Tibial nerve (tissue), 4 donors: ENCODE measurements around the gene THAP12.

Source experiments
- CTCF ChIP-seq, 5 experiments: fragments of 200-600 bp in 3 of 5; fragments of 450-650 bp in 2 of 5; sonication (generic) in 3 of 5; IDR thresholded peaks; one replicate each; pipeline ENCODE4 v1.5.1; 2016 to 2019; ENCODE audit warnings: antibody characterized with exemption in 5 of 5, mild to moderate bottlenecking in 3 of 5, moderate library complexity in 2 of 5
- EP300 ChIP-seq, 2 donors: sonication (generic); formaldehyde crosslinking; IDR thresholded peaks; one replicate each; pipeline ENCODE4 v1.6.1; 2017; ENCODE audit warnings: antibody characterized with exemption in 2 of 2, mild to moderate bottlenecking in 1 of 2

- TF ChIP-seq CTCF (IDR thresholded peaks at IDR 0.05) (no peak), EP300 (IDR thresholded peaks at IDR 0.05) (no peak)
These were observed 1.1 kb downstream of the THAP12 start for GRCh38 chr11:76379807-76380158.
